Ascending aorta (tissue), 2 donors: Measurements from ENCODE around the gene DIO3. TPM values are rescaled to one million over a fixed set of nuclear protein-coding genes. Genes with fewer than 3 reads are reported as not detected.

Experiments used
- DNase-seq, 2 donors: peaks; one replicate each; pipeline ENCODE4 v3.0.0-alpha.2; 2019; ENCODE audit warnings: low spot score in 2 of 2
- H3K27ac ChIP-seq, 2 donors: fragments of 200-600 bp; sonication (generic); one replicate each; pipeline ENCODE4 v1.5.1; 2016 to 2017; ENCODE audit warnings: mild to moderate bottlenecking in 1 of 2
- H3K27me3 ChIP-seq: fragments of 200-600 bp; sonication (generic); one replicate; pipeline ENCODE4 v1.5.1; 2017
- H3K36me3 ChIP-seq, 2 donors: fragments of 200-600 bp; sonication (generic); one replicate each; pipeline ENCODE4 v1.5.1; 2016
- H3K4me1 ChIP-seq, 2 donors: fragments of 200-600 bp; sonication (generic); one replicate each; pipeline ENCODE4 v1.5.1; 2016 to 2017; ENCODE audit warnings: mild to moderate bottlenecking in 1 of 2
- H3K4me3 ChIP-seq, 2 donors: fragments of 200-600 bp; sonication (generic); one replicate each; pipeline ENCODE4 v1.5.1; 2016 to 2017; ENCODE audit warnings: mild to moderate bottlenecking in 1 of 2
- H3K9me3 ChIP-seq, 2 donors: fragments of 200-600 bp; sonication (generic); one replicate each; pipeline ENCODE4 v1.5.1; 2016
- intact Hi-C: fragments of 100-400 bp; cut with DNase I; formaldehyde crosslinking; loops from one replicate; pipeline ENCODE4 v1.15.1; 2023
- total RNA-seq: library from RNA; depleted of rRNA; stranded (reverse); fragments of >200 nt; gene quantifications from one replicate; pipeline ENCODE4 v1.1.0, GENCODE V29; 2016
- TF ChIP-seq, protein P1 (sequence below), 3 experiments: fragments of 200-600 bp in 2 of 3; fragments of 450-650 bp in 1 of 3; sonication (generic) in 2 of 3; IDR thresholded peaks; one replicate each; pipeline ENCODE4 v1.5.1; 2016 to 2019; ENCODE audit warnings: antibody characterized with exemption in 3 of 3, mild to moderate bottlenecking in 1 of 3, moderate library complexity in 1 of 3

The DIO3 gene
- total RNA-seq, 1 donor from 2014 or later: not detected

DNA sequence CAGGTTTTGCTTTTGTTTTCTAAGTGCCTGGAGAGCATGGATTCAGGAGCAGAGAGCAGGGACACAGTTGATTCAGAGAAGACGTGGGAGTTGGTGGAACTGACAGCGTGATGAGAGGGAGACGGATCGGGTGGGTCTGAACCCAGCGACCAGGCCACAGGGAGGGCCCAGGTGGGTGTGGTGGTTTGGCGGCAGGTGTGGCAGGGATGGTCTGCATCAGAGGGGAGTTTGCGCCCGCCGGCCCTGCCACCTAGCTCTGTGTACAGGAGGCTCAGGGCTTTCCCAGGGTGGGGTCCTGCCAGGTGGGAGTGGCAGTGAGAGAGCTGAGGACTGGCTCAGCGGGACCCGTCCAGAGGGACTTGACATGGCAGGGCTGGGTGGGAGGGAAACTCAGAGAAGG, 33.3 kb upstream of the DIO3 start:
- TF ChIP-seq, protein P1, sequence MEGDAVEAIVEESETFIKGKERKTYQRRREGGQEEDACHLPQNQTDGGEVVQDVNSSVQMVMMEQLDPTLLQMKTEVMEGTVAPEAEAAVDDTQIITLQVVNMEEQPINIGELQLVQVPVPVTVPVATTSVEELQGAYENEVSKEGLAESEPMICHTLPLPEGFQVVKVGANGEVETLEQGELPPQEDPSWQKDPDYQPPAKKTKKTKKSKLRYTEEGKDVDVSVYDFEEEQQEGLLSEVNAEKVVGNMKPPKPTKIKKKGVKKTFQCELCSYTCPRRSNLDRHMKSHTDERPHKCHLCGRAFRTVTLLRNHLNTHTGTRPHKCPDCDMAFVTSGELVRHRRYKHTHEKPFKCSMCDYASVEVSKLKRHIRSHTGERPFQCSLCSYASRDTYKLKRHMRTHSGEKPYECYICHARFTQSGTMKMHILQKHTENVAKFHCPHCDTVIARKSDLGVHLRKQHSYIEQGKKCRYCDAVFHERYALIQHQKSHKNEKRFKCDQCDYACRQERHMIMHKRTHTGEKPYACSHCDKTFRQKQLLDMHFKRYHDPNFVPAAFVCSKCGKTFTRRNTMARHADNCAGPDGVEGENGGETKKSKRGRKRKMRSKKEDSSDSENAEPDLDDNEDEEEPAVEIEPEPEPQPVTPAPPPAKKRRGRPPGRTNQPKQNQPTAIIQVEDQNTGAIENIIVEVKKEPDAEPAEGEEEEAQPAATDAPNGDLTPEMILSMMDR (IDR thresholded peaks at IDR 0.05): no peak
- no peaks in the 10 kb centered on the region for H3K36me3 ChIP-seq
- intact Hi-C loops: no loop called here
- no peaks in the 10 kb centered on the region for H3K4me1 ChIP-seq
- no peak for DNase-seq
- H3K9me3 ChIP-seq: no peaks in the 10 kb centered on the region
- H3K27me3 ChIP-seq: no peaks in the 10 kb centered on the region
- H3K4me3 ChIP-seq: no peak overlapping the region
- H3K27ac ChIP-seq: no peak overlapping the region

DNA sequence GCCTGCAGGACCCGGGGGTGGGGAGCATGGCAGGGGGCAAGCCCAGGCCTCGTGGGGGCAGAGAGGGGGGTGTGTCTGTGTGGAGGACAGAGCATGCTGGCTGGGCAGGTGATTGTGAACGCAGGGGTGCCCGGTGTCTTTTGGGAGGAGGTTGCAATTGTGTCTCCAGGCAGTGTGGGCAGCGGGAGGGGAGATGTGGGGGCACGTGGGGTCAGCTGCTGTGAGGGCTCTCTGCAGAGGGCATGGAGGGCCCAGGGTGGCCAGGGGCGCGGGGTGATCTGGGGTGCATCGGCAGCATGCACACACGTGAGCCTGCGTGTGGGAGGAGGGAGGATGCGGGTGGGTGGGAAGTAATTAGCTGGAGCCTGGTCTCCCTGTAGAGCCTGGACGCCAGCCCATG, 32.2 kb upstream of the DIO3 start:
- Histone ChIP-seq H3K9me3 (no peaks in the 10 kb centered on the region), H3K36me3 (no peaks in the 10 kb centered on the region), H3K4me3 (no peak overlapping the region), H3K27me3 (no peaks in the 10 kb centered on the region), H3K27ac (no peak overlapping the region), H3K4me1 (no peaks in the 10 kb centered on the region)
- intact Hi-C loops: no loop called here
- DNase-seq: no peak
- TF ChIP-seq, protein P1 (IDR thresholded peaks at IDR 0.05): no peak

DNA sequence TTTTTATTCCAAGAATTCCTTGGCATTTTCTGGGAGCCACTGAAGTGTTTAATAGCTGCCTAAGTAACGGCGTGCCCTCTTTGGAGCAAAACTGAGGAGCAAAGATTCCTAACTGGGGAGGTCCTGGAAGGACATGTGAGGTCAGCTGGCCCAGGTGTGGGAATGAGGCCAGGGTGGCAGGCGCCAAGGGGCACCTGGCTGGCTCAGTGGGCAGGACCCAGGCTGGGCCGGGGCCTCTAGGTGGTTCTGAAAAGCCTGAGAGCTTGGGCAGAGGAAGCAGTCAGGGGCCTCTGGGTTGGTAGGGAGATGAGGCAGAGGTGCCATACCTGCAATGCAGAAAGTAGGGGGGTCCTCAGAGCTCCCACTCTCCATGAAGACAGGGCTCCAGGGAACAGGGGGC, 27.1 kb upstream of the DIO3 start:
- intact Hi-C loops: no loop called here
- Histone ChIP-seq H3K9me3 (no peaks in the 10 kb centered on the region), H3K4me1 (no peaks in the 10 kb centered on the region), H3K4me3 (no peak overlapping the region), H3K36me3 (no peaks in the 10 kb centered on the region), H3K27me3 (no peaks in the 10 kb centered on the region), H3K27ac (no peak overlapping the region)
- no peak for DNase-seq
- TF ChIP-seq, protein P1 (IDR thresholded peaks at IDR 0.05): no peak

DNA sequence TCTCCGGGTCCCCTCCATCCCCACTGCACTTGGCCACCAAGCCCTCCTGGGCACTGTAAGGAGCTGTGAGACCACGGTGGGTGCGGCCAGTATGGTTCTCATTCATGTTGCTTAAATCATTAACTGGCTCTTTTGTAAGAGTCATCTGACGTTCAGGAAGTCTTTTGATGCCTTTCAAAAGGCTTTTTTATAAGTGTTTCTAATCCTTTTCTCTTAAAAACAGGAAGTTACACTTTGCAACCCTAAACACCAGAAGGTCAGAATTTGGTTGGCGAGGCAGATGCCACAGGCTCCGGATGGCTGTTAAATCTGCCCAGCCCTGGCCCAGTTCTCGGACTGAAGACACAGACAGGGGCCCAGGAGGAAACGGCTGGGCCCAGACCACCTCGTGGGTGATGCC, 26.1 kb upstream of the DIO3 start:
- intact Hi-C loops: no loop called here
- Histone ChIP-seq H3K36me3 (no peaks in the 10 kb centered on the region), H3K4me3 (no peak overlapping the region), H3K4me1 (no peaks in the 10 kb centered on the region), H3K27me3 (no peaks in the 10 kb centered on the region), H3K27ac (no peak overlapping the region), H3K9me3 (no peaks in the 10 kb centered on the region)
- TF ChIP-seq, protein P1 (IDR thresholded peaks at IDR 0.05): no peak
- DNase-seq: no peak

DNA sequence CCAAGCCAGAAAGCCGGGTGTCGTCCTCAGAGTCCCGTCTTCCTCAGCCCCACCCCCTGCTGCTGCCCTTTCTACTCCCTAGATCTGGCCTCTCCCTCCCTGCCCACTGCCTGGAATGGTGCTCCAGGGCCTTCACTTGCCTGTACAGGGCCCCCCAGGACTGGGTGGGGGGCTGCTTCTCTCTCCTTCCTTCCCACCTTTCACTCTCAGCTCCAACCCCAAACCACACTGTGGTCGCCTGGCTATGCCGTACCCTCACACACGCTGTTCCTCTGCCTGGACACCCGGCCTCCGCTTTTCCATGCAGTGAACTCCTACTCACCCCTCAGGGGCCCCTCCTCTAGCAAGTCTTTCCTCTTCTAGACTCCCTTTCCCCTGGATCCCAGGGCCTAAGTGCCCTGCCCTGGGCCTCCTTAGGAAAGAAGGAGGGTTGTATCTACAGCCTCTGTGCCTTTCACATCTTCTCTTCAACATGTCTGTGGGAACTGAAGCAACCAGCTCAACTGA, 25.5 kb upstream of the DIO3 start:
- intact Hi-C loops: no loop called here

More for the DNA sequence above, 25.5 kb upstream of the DIO3 start:
- H3K27me3 ChIP-seq: no peaks in the 10 kb centered on the region
- no peaks in the 10 kb centered on the region for H3K9me3 ChIP-seq
- TF ChIP-seq, protein P1 (IDR thresholded peaks at IDR 0.05): no peak
- no peak for DNase-seq
- H3K4me3 ChIP-seq: no peak overlapping the region
- no peaks in the 10 kb centered on the region for H3K36me3 ChIP-seq
- H3K27ac ChIP-seq: no peak overlapping the region
- no peaks in the 10 kb centered on the region for H3K4me1 ChIP-seq
